ENCODE measurements around the gene OR4C11. TPM values are rescaled to one million over a fixed set of nuclear protein-coding genes. Genes with fewer than 3 reads are reported as not detected.

OR4C11 gene, protein sequence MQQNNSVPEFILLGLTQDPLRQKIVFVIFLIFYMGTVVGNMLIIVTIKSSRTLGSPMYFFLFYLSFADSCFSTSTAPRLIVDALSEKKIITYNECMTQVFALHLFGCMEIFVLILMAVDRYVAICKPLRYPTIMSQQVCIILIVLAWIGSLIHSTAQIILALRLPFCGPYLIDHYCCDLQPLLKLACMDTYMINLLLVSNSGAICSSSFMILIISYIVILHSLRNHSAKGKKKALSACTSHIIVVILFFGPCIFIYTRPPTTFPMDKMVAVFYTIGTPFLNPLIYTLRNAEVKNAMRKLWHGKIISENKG
- total RNA-seq, result not detected in 2 replicates

DNA sequence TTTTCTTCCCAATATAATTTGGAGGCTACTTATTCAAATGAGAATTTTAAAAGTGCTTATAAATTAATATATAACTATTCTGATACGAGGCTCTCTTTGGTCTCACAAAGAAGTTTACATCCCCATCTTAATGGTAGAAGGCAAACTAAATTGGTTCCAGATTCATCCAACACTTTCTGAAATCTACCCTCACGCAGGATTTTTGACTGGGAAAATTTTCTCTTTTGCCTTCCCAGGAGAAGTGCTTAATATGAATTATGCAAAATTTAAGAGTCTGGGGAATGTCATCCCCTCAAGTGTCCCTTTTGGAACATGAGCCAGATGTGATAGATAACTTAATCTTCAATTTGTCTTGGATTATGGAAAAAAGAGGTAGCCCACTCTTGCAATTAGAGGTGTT is at the start of gene OR4C11:
TSS of gene OR4C11 (minus strand) at position 101 of the 400 bp plus-strand sequence. CDS start 3,272 bp downstream, outside the sequence.

DNA sequence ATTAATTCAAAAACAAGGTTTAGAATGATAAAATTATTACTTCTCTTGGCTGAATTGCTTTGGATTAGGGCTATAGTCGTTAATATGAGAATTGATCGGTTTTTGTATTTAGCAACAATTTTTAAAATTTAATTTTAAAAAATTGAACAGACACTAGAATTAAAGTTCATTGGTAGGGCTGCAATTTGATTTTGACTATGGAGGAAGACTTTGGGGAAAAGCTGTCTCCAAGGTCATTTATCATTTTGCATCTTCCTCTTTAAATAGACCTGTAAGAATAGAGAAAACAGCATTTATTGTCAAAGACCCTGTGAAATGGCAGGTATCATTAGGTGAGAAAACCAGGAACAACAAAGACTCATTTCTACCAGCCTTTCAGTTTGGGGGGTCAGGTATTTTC is 40.6 kb upstream of the OR4C11 start, which contains the start of gene OR4S2:
TSS of gene OR4S2 (plus strand) at position 301 of the 400 bp plus-strand sequence. CDS start 2,577 bp downstream, outside the sequence.

DNA sequence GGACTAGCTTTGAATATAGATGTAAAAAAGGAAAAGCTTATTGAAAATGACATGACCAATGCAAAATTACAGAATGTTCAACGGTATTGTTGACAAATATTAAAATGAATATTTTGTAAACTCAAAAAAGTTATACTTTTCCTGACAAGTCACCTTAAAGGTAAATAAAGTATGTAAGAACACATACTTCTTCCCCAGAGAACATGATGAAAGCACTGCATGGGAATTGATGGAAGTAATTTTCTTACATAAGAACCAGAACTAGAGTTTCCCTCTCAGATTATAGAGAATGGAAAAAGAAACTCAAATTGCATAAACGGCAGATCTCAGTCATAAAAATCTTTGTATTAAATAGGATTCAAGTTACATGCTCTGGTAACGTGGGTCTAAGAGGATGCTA is 27.4 kb upstream of the OR4C11 start, which contains the start of gene OR4P4:
TSS of gene OR4P4 (plus strand) at position 301 of the 400 bp plus-strand sequence.

DNA sequence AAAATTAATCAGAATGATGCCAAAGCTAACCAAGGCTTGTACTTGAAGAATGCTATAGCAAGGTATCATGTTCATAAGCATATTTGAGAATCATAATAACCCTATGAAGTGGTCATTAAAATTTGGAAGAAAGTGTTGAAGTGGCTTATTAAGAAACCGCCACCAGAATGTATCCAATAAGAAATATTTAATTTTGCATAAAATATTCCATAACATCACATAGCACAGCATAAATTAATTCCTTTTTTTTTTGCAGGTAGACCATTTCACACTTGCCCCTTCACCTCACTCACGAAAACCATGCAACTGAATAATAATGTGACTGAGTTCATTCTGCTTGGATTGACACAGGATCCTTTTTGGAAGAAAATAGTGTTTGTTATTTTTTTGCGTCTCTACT is 35.6 kb downstream of the OR4C11 start, which contains the start of gene OR4C16:
TSS of gene OR4C16 (plus strand) at position 301 of the 400 bp plus-strand sequence. CDS start at position 301, 0 bp downstream.

DNA sequence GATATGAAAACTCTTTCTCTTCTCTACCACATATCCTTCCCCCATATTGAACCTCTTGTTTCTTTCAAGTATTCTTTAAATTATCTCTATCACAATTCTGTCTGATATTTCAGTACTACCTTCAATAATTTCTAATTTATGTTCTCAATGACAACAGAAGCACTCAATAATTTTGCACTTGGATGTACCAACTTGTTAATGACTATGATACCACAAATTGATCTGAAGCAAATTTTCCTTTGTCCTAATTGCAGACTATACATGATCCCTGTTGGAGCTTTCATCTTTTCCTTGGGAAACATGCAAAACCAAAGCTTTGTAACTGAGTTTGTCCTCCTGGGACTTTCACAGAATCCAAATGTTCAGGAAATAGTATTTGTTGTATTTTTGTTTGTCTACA is 53.3 kb downstream of the OR4C11 start, which contains the start of gene OR4C15:
TSS of gene OR4C15 (plus strand) at position 301 of the 400 bp plus-strand sequence. CDS start at position 301, 0 bp downstream.

Other genes starting within 250 kb of the OR4C11 start
- not detected in 2 replicates for gene OR4A15, start 239.7 kb downstream of the OR4C11 start, total RNA-seq
- gene OR4C15, start 53.2 kb downstream of the OR4C11 start, total RNA-seq, result not detected in 2 replicates
- gene OR4C16, start 35.5 kb downstream of the OR4C11 start, total RNA-seq, result not detected in 2 replicates
- not detected in 2 replicates for gene OR4P4, start 27.5 kb upstream of the OR4C11 start, total RNA-seq
- gene OR4S2, start 40.7 kb upstream of the OR4C11 start, total RNA-seq, result not detected in 2 replicates
- gene OR4C6, start 54.6 kb upstream of the OR4C11 start, total RNA-seq, result not detected in 2 replicates
- gene OR5D13, start 165.8 kb upstream of the OR4C11 start, total RNA-seq, result not detected in 2 replicates
- not detected in 2 replicates for gene OR5D14, start 187.9 kb upstream of the OR4C11 start, total RNA-seq
- gene OR5L1, start 203.7 kb upstream of the OR4C11 start, total RNA-seq, result not detected in 2 replicates
- not detected in 2 replicates for gene OR5D18, start 212.0 kb upstream of the OR4C11 start, total RNA-seq
- not detected in 2 replicates for gene OR5L2, start 219.6 kb upstream of the OR4C11 start, total RNA-seq
- not detected in 2 replicates for gene OR5D16, start 231.1 kb upstream of the OR4C11 start, total RNA-seq

Measured in cardiac ventricle fibroblast (primary cell).